ENCODE measurements around the gene TAF5. TPM values are rescaled to one million over a fixed set of nuclear protein-coding genes. Genes with fewer than 3 reads are reported as not detected.

TAF5 gene
- total RNA-seq, 3 donors from 2014 or later (not counting 1 experiment from before 2014, with no cell fraction given): 3.6 to 8.8 (median 6.3) TPM

- no peaks in the 10 kb centered on the region for H3K9me3 ChIP-seq (ENCODE audit: control insufficient read depth, insufficient read depth, low read length)
- no peak for DNase-seq
- Mint-ChIP-seq H3K27me3 (ENCODE audit: low read depth in 2 of 2) (no peaks in the 10 kb centered on the region), H3K9me3 (no peaks in the 10 kb centered on the region), H3K36me3 (no peaks in the 10 kb centered on the region), H3K4me3 (no peak overlapping the region), H3K4me1 (no peaks in the 10 kb centered on the region), H3K27ac (no peak overlapping the region)
- ATAC-seq: no peak
- no peak for TF ChIP-seq CTCF (IDR thresholded peaks at IDR 0.05)
- H3K27me3 ChIP-seq (ENCODE audit: control insufficient read depth, insufficient read depth, low read length): no peaks in the 10 kb centered on the region
- H3K4me3 ChIP-seq (ENCODE audit: low read length): no peak overlapping the region
- intact Hi-C loops (cut with micrococcal nuclease): no loop called here
- no peaks in the 10 kb centered on the region for H3K4me1 ChIP-seq (ENCODE audit: control insufficient read depth, insufficient read depth, low read length)
- no peak overlapping the region for H3K27ac ChIP-seq (ENCODE audit: low read length)
- H3K36me3 ChIP-seq (ENCODE audit: control insufficient read depth, insufficient read depth, low read length): peaks cover 27% of the 10 kb centered on the region
Measured at GRCh38 chr10:103334567-103334966, 33.2 kb upstream of the TAF5 start.

GRCh38 chr10:103336370-103336769 lies 31.4 kb upstream of the TAF5 start:
- 94% methylated on average over 2 of the region's 4 CpGs for WGBS (ENCODE audit: insufficient coverage)
- no peak overlapping the region for H3K27ac ChIP-seq (ENCODE audit: low read length)
- Mint-ChIP-seq H3K9me3 (no peaks in the 10 kb centered on the region), H3K36me3 (no peaks in the 10 kb centered on the region), H3K4me1 (no peaks in the 10 kb centered on the region), H3K27ac (no peak overlapping the region), H3K27me3 (ENCODE audit: low read depth in 2 of 2) (no peaks in the 10 kb centered on the region), H3K4me3 (no peak overlapping the region)
- no peaks in the 10 kb centered on the region for H3K9me3 ChIP-seq (ENCODE audit: control insufficient read depth, insufficient read depth, low read length)
- DNase-seq (no peak), ATAC-seq (no peak)
- H3K36me3 ChIP-seq (ENCODE audit: control insufficient read depth, insufficient read depth, low read length): peaks cover 24% of the 10 kb centered on the region
- intact Hi-C loops (cut with micrococcal nuclease): no loop called here
- H3K4me3 ChIP-seq (ENCODE audit: low read length): no peak overlapping the region
- H3K4me1 ChIP-seq (ENCODE audit: control insufficient read depth, insufficient read depth, low read length): no peaks in the 10 kb centered on the region
- no peak for TF ChIP-seq CTCF (IDR thresholded peaks at IDR 0.05)
- no peaks in the 10 kb centered on the region for H3K27me3 ChIP-seq (ENCODE audit: control insufficient read depth, insufficient read depth, low read length)

- peak overlapping the region in 1 of 2 donors; percentile 91 for H3K27ac Mint-ChIP-seq
- intact Hi-C loops (cut with micrococcal nuclease): loop anchor here (2.0 kb wide), 1 partner anchor 17 kb away; the partner anchor contains the start of gene TAF5
- no peaks in the 10 kb centered on the region for H3K36me3 Mint-ChIP-seq
- peak overlapping the region; percentile 89 for H3K4me3 Mint-ChIP-seq
- H3K27ac ChIP-seq (ENCODE audit: low read length): no peak overlapping the region
- peaks cover 0 to 5% of the 10 kb centered on the region in 2 donors for H3K4me1 Mint-ChIP-seq
- TF ChIP-seq CTCF (IDR thresholded peaks at IDR 0.05): no peak
- H3K4me1 ChIP-seq (ENCODE audit: control insufficient read depth, insufficient read depth, low read length): peaks cover 10% of the 10 kb centered on the region
- H3K27me3 ChIP-seq (ENCODE audit: control insufficient read depth, insufficient read depth, low read length): no peaks in the 10 kb centered on the region
- H3K9me3 Mint-ChIP-seq: no peaks in the 10 kb centered on the region
- H3K4me3 ChIP-seq (ENCODE audit: low read length): peak overlapping the region; percentile 70
- WGBS (ENCODE audit: insufficient coverage): 67% methylated on average over 16 of the region's 16 CpGs
- peaks cover 14% of the 10 kb centered on the region for H3K36me3 ChIP-seq (ENCODE audit: control insufficient read depth, insufficient read depth, low read length)
- ATAC-seq (no peak), DNase-seq (no peak)
- no peaks in the 10 kb centered on the region for H3K27me3 Mint-ChIP-seq (ENCODE audit: low read depth in 2 of 2)
- no peaks in the 10 kb centered on the region for H3K9me3 ChIP-seq (ENCODE audit: control insufficient read depth, insufficient read depth, low read length)
Measured at GRCh38 chr10:103350175-103350516, 17.6 kb upstream of the TAF5 start.

- H3K4me3 Mint-ChIP-seq: peak within 1 kb of the TSS; percentile 89
- Histone ChIP-seq H3K4me3 (ENCODE audit: low read length) (peak within 1 kb of the TSS; percentile 70), H3K36me3 (ENCODE audit: control insufficient read depth, insufficient read depth, low read length) (peaks cover 14% of the 10 kb centered on the region), H3K4me1 (ENCODE audit: control insufficient read depth, insufficient read depth, low read length) (peaks cover 10% of the 10 kb centered on the region), H3K9me3 (ENCODE audit: control insufficient read depth, insufficient read depth, low read length) (no peaks in the 10 kb centered on the region), H3K27ac (ENCODE audit: low read length) (peak within 1 kb of the TSS; percentile 49), H3K27me3 (ENCODE audit: control insufficient read depth, insufficient read depth, low read length) (no peaks in the 10 kb centered on the region)
- DNase-seq (peak; percentile 67 to 82), ATAC-seq (peak; percentile 81 to 88 (median 84))
- intact Hi-C loops (cut with micrococcal nuclease): loop anchor here (2.0 kb wide), 1 partner anchor 16 kb away; the partner anchor contains the start of gene TAF5
- peaks cover 0 to 5% of the 10 kb centered on the region in 2 donors for H3K4me1 Mint-ChIP-seq
- H3K27ac Mint-ChIP-seq: peak within 1 kb of the TSS; percentile 69 to 91
- WGBS (ENCODE audit: insufficient coverage): under 1% methylated on average over 82 of the region's 82 CpGs
- no peaks in the 10 kb centered on the region for H3K27me3 Mint-ChIP-seq (ENCODE audit: low read depth in 2 of 2)
- H3K36me3 Mint-ChIP-seq: no peaks in the 10 kb centered on the region
- no peak for TF ChIP-seq CTCF (IDR thresholded peaks at IDR 0.05)
- H3K9me3 Mint-ChIP-seq: no peaks in the 10 kb centered on the region
Measured at GRCh38 chr10:103350517-103351260, 17.1 kb upstream of the TAF5 start, which contains the start of gene PCGF6. PCGF6 (minus strand) TSS chr10:103351140; CDS start chr10:103351066, 74 bp downstream.

All from natural killer cell (primary cell).